ENCODE measurements around the gene RXRA.

The RXRA gene

GRCh38 chr9:134368571-134368970, 42.3 kb downstream of the RXRA start:
- no peak for DNase-seq (ENCODE audit: low read depth)
- no peak for TF ChIP-seq CTCF (conservative IDR thresholded peaks at IDR 0.05; ENCODE audit: control insufficient read depth, insufficient read depth, low read depth, low read length)
- no peak overlapping the region for H3K4me3 ChIP-seq (ENCODE audit: control insufficient read depth, low read depth, low read length)

- peak; percentile 15 for DNase-seq (ENCODE audit: low read depth)
- H3K4me3 ChIP-seq (ENCODE audit: control insufficient read depth, low read depth, low read length) = no peak overlapping the region
- TF ChIP-seq CTCF (conservative IDR thresholded peaks at IDR 0.05; ENCODE audit: control insufficient read depth, insufficient read depth, low read depth, low read length) = no peak
Measured at GRCh38 chr9:134369416-134370212, 43.4 kb downstream of the RXRA start.

GRCh38 chr9:134370213-134370492, 43.9 kb downstream of the RXRA start:
- H3K4me3 ChIP-seq (ENCODE audit: control insufficient read depth, low read depth, low read length) = no peak overlapping the region
- no peak for DNase-seq (ENCODE audit: low read depth)
- no peak for TF ChIP-seq CTCF (conservative IDR thresholded peaks at IDR 0.05; ENCODE audit: control insufficient read depth, insufficient read depth, low read depth, low read length)

GRCh38 chr9:134370638-134371037, 44.4 kb downstream of the RXRA start:
- no peak for TF ChIP-seq CTCF (conservative IDR thresholded peaks at IDR 0.05; ENCODE audit: control insufficient read depth, insufficient read depth, low read depth, low read length)
- no peak for DNase-seq (ENCODE audit: low read depth)

GRCh38 chr9:134371731-134372130, 45.5 kb downstream of the RXRA start:
- DNase-seq (ENCODE audit: low read depth) = peak; percentile 21
- no peak overlapping the region for H3K4me3 ChIP-seq (ENCODE audit: control insufficient read depth, low read depth, low read length)
- no peak for TF ChIP-seq CTCF (conservative IDR thresholded peaks at IDR 0.05; ENCODE audit: control insufficient read depth, insufficient read depth, low read depth, low read length)

More at GRCh38 chr9:134370638-134371037, 44.4 kb downstream of the RXRA start:
- H3K4me3 ChIP-seq (ENCODE audit: control insufficient read depth, low read depth, low read length) = no peak overlapping the region

GRCh38 chr9:134372581-134373267, 46.5 kb downstream of the RXRA start:
- no peak for TF ChIP-seq CTCF (conservative IDR thresholded peaks at IDR 0.05; ENCODE audit: control insufficient read depth, insufficient read depth, low read depth, low read length)
- peak; percentile 35 for DNase-seq (ENCODE audit: low read depth)
- no peak overlapping the region for H3K4me3 ChIP-seq (ENCODE audit: control insufficient read depth, low read depth, low read length)
